ENCODE data around the gene SLAMF1.
"Not testable (repeated sequence)": the region's sequence is repeated elsewhere in the genome, so short reads cannot be mapped to it uniquely, and the experiment has no call there.

Gene SLAMF1, protein sequence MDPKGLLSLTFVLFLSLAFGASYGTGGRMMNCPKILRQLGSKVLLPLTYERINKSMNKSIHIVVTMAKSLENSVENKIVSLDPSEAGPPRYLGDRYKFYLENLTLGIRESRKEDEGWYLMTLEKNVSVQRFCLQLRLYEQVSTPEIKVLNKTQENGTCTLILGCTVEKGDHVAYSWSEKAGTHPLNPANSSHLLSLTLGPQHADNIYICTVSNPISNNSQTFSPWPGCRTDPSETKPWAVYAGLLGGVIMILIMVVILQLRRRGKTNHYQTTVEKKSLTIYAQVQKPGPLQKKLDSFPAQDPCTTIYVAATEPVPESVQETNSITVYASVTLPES

DNA sequence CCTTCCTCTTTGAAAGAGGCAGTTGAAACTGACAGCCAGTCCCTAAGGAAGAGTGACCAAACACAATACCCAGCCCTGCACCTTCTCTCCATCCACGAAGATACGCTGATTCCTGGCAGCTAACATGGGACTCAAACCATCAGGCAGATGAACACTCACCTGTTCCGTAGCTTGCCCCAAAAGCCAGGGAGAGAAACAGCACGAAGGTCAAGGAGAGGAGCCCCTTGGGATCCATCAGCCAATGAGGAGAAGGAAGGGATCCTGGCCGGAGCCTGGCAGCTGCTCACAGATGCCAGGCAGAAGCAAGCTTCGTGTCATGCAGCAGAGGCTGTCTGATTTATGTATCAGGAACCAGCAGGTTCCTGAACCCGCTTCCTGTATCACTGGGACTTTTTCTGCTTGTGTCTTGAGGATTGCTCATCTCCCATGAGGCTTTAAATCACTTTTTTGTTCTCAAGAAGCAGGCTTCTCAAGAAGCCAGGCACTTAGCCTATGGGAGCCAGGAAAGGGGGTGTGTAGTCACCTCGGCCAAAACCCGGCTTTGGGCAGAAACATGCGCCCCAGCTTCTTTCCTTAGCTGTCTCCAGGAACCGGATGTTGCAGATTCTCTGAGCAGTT, at the start of gene SLAMF1:
SLAMF1 (minus strand) TSS at position 334 of the 618 bp plus-strand sequence; CDS start at position 235, 99 bp downstream.
- POLR2A ChIA-PET (ENCODE audit: low non-redundant PET): no interaction called here
- no peak for DNase-seq (ENCODE audit: low spot score)
- CTCF ChIA-PET: no interaction called here
- TF ChIP-seq, protein P1, sequence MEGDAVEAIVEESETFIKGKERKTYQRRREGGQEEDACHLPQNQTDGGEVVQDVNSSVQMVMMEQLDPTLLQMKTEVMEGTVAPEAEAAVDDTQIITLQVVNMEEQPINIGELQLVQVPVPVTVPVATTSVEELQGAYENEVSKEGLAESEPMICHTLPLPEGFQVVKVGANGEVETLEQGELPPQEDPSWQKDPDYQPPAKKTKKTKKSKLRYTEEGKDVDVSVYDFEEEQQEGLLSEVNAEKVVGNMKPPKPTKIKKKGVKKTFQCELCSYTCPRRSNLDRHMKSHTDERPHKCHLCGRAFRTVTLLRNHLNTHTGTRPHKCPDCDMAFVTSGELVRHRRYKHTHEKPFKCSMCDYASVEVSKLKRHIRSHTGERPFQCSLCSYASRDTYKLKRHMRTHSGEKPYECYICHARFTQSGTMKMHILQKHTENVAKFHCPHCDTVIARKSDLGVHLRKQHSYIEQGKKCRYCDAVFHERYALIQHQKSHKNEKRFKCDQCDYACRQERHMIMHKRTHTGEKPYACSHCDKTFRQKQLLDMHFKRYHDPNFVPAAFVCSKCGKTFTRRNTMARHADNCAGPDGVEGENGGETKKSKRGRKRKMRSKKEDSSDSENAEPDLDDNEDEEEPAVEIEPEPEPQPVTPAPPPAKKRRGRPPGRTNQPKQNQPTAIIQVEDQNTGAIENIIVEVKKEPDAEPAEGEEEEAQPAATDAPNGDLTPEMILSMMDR (conservative IDR thresholded peaks at IDR 0.05; ENCODE audit: low read depth): no peak
- H3K27ac ChIP-seq: no peak within 1 kb of the TSS

DNA sequence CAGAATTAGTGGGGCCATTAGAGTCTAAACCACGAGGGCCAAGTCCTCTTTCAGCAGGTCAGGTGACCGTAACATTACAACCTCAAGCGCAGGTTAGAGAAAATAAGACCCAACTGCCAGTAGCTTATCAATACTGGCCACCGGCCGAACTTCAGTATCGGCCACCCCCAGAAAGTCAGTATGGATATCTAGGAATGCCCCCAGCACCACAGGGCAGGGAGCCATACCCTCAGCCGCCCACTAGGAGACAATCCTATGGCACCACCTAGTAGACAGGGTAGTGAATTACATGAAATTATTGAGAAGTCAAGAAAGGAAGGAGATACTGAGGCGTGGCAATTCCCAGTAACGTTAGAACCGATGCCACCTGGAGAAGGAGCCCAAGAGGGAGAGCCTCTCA, 45.5 kb upstream of the SLAMF1 start:
- CTCF ChIA-PET; H3K27ac ChIP-seq; DNase-seq (ENCODE audit: low spot score); POLR2A ChIA-PET (ENCODE audit: low non-redundant PET): not testable (repeated sequence)

DNA sequence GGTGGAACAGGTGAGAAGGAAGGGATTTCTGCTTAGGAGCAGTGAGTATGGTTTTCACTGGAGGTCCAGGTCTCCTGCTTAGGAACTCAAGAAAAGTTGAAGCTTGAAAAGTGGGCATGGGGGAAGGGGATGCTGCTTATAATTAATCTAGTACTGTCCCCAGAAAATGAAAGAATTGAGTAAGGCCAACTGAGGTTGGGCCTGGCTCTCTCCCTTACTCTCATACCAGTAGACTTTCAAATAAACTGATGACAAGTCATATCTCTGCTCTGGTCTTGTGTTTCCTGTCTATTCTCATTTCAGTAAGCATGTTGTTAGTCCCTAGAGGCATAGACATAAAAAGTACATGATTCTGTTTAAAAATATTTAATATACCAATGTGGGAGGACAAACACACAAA, 38.4 kb upstream of the SLAMF1 start:
- CTCF ChIA-PET: interaction anchor here (1.0 kb wide), 1 partner anchor 9 kb away, joined by 3 read pairs; no protein-coding TSS in a partner anchor

DNA sequence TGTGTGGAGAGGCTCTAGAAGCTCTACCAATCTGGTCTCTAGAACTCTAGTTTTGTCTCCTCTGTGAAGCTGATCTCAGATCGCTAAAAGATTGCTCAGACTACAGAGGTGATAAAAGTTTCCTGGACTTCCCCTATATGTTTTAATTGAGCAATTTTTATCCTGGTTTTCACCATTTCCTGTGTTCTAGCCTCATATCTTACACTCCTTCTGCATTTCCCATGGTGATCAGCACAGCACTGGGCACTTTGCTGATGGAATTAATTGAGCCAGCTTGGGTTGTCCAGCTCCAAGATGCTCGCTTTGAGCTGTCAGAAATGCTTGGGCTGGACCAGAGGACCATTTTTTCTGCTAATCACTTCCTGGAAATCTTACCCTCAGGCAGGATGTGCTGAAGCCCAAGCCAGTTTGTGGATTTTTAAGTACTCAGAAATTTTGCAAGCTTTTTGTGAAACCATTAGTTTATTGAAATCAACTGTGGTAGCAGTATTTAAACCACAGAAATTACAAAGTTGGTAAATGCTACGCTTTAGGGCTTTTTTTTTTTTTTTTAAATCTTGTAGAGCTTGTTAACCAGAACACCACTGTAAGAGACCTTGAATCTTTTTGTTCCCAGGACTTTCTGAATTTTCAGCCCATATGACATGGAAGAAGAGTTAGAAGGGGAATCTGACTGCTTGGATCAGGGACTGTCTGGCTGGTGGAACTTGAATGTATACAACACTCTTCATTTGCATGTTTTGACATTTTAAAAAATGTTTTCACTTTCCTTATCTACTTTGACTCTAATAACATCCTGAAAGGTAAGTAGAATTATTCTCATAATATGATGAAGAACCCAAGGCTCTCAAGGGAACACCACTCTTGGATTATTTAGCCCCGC, 36.4 kb upstream of the SLAMF1 start:
- ChIA-PET CTCF (interaction anchor here (0.5 to 1.3 kb wide), 3 partner anchors 44 to 307 kb away, joined by 3 to 6 read pairs (median 4); no protein-coding TSS in a partner anchor), POLR2A (ENCODE audit: low non-redundant PET) (interaction anchor here (0.6 kb wide), 1 partner anchor 459 kb away, joined by 4 read pairs; no protein-coding TSS in a partner anchor)
- DNase-seq (ENCODE audit: low spot score): no peak
- no peak overlapping the region for H3K27ac ChIP-seq
- TF ChIP-seq, protein P1 (conservative IDR thresholded peaks at IDR 0.05; ENCODE audit: low read depth): no peak

More for the DNA sequence above, 38.4 kb upstream of the SLAMF1 start:
- no peak overlapping the region for H3K27ac ChIP-seq
- TF ChIP-seq, protein P1 (conservative IDR thresholded peaks at IDR 0.05; ENCODE audit: low read depth): no peak
- no peak for DNase-seq (ENCODE audit: low spot score)
- POLR2A ChIA-PET (ENCODE audit: low non-redundant PET): no interaction called here

DNA sequence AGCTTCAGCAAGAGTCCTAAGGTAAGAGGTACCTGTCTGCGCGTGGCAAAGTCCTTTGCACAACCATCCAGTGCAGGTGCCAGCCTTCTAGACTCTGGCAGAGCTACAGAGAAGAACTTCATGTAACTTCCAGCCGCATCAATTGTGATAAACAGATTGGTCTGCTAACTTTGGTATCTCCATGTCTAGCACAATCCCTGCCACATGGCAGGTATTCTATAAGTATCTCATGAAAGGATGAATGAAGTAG, 35.0 kb upstream of the SLAMF1 start:
- CTCF ChIA-PET: interaction anchor here (0.6 to 1.0 kb wide), 4 partner anchors 45 to 306 kb away, joined by 3 to 5 read pairs (median 3); no protein-coding TSS in a partner anchor
- TF ChIP-seq, protein P1 (conservative IDR thresholded peaks at IDR 0.05; ENCODE audit: low read depth): no peak
- H3K27ac ChIP-seq: no peak overlapping the region
- no peak for DNase-seq (ENCODE audit: low spot score)
- POLR2A ChIA-PET (ENCODE audit: low non-redundant PET): no interaction called here

DNA sequence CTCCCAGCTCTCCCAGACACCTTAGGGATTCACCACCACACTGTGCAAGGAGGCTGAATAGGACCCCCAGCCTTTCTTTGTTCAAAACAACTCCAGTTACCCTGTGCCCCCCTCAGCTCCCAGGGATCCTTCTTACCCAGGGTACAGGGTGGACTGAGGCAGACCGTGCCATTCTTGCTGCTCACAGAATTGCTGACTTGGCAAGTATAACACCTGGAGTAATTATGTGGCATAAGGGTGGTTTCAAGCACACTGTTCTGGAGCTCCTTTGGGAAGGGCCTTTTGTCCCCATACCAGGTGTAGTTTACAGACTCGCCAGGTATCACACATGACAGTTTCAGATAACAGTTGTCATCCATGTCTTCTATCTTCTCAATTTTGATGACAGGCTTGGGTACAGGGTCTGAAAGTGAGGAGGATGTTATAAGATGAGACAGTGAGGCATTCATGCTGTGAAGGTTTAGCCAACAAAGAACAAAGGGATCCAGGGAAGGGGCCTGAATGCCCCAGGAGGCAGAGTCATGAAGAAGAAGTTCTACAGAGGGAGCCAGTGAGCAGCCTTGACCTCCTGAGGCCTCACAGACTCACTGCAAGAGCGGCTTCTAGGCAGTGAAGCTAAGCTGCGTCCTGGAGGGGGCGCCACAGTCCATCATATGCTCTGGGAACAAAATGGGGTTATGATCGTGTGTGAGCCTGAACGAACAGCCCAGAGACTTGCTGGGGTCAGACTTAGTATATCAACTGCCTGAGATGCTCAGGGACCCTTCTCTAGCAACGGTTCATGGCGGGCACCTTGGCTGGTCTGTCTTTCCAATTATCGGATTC, 34.4 kb upstream of the SLAMF1 start:
- TF ChIP-seq, protein P1 (conservative IDR thresholded peaks at IDR 0.05; ENCODE audit: low read depth): peak; percentile 33
- POLR2A ChIA-PET (ENCODE audit: low non-redundant PET): no interaction called here
- CTCF ChIA-PET: interaction anchor here (0.6 to 1.0 kb wide), 4 partner anchors 46 to 306 kb away, joined by 3 to 5 read pairs (median 3); no protein-coding TSS in a partner anchor
- H3K27ac ChIP-seq: no peak overlapping the region
- DNase-seq (ENCODE audit: low spot score): peak; percentile 20

Measured in RWPE1 (cell line).